Activated CD8-positive, alpha-beta memory T cell treated with anti-CD3 and anti-CD28 coated beads, Interleukin-2, amount 10 ng/mL, durations not matched to agents 7 days and 5 days (primary cell): ENCODE results near the gene NBPF8. TPM values are rescaled to one million over a fixed set of nuclear protein-coding genes. Genes with fewer than 3 reads are reported as not detected.
"Not testable (repeated sequence)": the region's sequence is repeated elsewhere in the genome, so short reads cannot be mapped to it uniquely, and the experiment has no call there.

Experiments used
- ATAC-seq: fragments of 150-1000 bp; cut with Tn5 transposase; one replicate; pipeline ENCODE4 v1.10.0; 2021; ENCODE audit warnings: moderate library complexity
- CTCF ChIA-PET: fragments of 350-600 bp; sonication (Branson Sonifier 250); formaldehyde crosslinking; loops from one replicate; lab custom pipeline; 2021; ENCODE audit warnings: antibody characterized with exemption; lab: Charles Lee
- DNase-seq: peaks from one replicate; pipeline ENCODE4 v3.0.0-alpha.2; 2020
- H3K27ac Mint-ChIP-seq: one replicate; pipeline ENCODE4 v1.8.0; 2021; ENCODE audit warnings: mild to moderate bottlenecking, mixed read lengths
- H3K27me3 Mint-ChIP-seq: one replicate; pipeline ENCODE4 v1.8.0; 2021; ENCODE audit warnings: mixed read lengths
- H3K36me3 Mint-ChIP-seq: one replicate; pipeline ENCODE4 v1.8.0; 2021; ENCODE audit warnings: mild to moderate bottlenecking, mixed read lengths
- H3K4me1 Mint-ChIP-seq: one replicate; pipeline ENCODE4 v1.8.0; 2021; ENCODE audit warnings: mixed read lengths
- H3K4me3 Mint-ChIP-seq: one replicate; pipeline ENCODE4 v1.8.0; 2021; ENCODE audit warnings: mild to moderate bottlenecking, moderate library complexity, mixed read lengths
- H3K9me3 Mint-ChIP-seq: one replicate; pipeline ENCODE4 v1.8.0; 2022; ENCODE audit warnings: low read depth, mixed read lengths
- total RNA-seq, 2 experiments: library from RNA; stranded (reverse); gene quantifications; one replicate each; pipeline ENCODE4 v1.2.3, GENCODE V29; 2021

The NBPF8 gene
- total RNA-seq, 2 experiments from 2014 or later = 37.0 to 39.1 TPM

- CTCF ChIA-PET, H3K27me3 Mint-ChIP-seq, ATAC-seq, H3K4me1 Mint-ChIP-seq, H3K36me3 Mint-ChIP-seq, H3K27ac Mint-ChIP-seq, DNase-seq, H3K9me3 Mint-ChIP-seq, H3K4me3 Mint-ChIP-seq: not testable (repeated sequence)
These were observed 34.3 kb downstream of the NBPF8 start for GRCh38 chr1:120449124-120449523.

Other genes with a start within 250 kb of the NBPF8 start
- 10 to 100 TPM; 18.5 to 23.8 TPM for gene SEC22B, start 238.5 kb upstream of the NBPF8 start, total RNA-seq